AG10803 (cell line): ENCODE data around the gene OR10H3.

ENCODE experiments used
- DNase-seq: peaks from one replicate; pipeline ENCODE4 v3.0.0; 2010; ENCODE audit warnings: low read depth
- H3K4me3 ChIP-seq: 2 replicates; pipeline ENCODE4 v1.5.1; 2011; ENCODE audit warnings: mild to moderate bottlenecking, low read length, control low read depth
- TF ChIP-seq, protein P1 (sequence below): conservative IDR thresholded peaks from 2 replicates; pipeline ENCODE4 v1.5.1; 2011; ENCODE audit warnings: mild to moderate bottlenecking, low read length, control low read depth, inconsistent platforms

The OR10H3 gene, protein sequence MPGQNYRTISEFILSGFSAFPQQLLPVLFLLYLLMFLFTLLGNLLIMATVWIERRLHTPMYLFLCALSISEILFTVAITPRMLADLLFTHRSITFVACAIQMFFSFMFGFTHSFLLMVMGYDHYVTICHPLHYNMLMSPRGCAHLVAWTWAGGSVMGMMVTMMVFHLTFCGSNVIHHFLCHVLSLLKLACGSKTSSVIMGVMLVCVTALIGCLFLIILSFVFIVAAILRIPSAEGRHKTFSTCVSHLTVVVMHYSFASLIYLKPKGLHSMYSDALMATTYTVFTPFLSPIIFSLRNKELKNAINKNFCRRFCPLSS

DNA sequence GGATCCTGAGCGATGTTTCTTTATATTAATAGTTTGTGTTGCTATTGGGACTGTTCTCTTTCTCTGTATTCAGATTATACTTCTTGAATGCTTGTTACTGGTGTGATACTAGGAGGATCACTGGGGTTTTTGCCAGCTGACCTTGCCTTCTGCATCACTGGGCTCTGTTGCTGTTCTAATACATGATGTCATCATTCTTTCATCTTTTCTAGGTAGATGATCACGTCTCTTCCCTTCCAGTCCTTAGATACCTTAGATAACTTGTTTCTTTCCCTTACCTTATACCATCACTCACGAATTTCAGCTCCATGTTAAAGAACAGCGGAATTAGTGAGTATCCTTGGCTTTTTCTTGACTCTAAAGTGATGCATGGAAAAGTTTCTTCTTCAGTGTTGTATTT, at the start of gene OR10H3:
TSS of gene OR10H3 (plus strand) at position 264 of the 400 bp plus-strand sequence. CDS start 3,408 bp downstream, outside the sequence.
- TF ChIP-seq, protein P1, sequence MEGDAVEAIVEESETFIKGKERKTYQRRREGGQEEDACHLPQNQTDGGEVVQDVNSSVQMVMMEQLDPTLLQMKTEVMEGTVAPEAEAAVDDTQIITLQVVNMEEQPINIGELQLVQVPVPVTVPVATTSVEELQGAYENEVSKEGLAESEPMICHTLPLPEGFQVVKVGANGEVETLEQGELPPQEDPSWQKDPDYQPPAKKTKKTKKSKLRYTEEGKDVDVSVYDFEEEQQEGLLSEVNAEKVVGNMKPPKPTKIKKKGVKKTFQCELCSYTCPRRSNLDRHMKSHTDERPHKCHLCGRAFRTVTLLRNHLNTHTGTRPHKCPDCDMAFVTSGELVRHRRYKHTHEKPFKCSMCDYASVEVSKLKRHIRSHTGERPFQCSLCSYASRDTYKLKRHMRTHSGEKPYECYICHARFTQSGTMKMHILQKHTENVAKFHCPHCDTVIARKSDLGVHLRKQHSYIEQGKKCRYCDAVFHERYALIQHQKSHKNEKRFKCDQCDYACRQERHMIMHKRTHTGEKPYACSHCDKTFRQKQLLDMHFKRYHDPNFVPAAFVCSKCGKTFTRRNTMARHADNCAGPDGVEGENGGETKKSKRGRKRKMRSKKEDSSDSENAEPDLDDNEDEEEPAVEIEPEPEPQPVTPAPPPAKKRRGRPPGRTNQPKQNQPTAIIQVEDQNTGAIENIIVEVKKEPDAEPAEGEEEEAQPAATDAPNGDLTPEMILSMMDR = no peak
- no peak within 1 kb of the TSS for H3K4me3 ChIP-seq
- no peak for DNase-seq

GRCh38 chr19:15696654-15697194, 41.1 kb upstream of the OR10H3 start:
- no peak overlapping the region for H3K4me3 ChIP-seq
- no peak for DNase-seq
- TF ChIP-seq, protein P1 = no peak

DNA sequence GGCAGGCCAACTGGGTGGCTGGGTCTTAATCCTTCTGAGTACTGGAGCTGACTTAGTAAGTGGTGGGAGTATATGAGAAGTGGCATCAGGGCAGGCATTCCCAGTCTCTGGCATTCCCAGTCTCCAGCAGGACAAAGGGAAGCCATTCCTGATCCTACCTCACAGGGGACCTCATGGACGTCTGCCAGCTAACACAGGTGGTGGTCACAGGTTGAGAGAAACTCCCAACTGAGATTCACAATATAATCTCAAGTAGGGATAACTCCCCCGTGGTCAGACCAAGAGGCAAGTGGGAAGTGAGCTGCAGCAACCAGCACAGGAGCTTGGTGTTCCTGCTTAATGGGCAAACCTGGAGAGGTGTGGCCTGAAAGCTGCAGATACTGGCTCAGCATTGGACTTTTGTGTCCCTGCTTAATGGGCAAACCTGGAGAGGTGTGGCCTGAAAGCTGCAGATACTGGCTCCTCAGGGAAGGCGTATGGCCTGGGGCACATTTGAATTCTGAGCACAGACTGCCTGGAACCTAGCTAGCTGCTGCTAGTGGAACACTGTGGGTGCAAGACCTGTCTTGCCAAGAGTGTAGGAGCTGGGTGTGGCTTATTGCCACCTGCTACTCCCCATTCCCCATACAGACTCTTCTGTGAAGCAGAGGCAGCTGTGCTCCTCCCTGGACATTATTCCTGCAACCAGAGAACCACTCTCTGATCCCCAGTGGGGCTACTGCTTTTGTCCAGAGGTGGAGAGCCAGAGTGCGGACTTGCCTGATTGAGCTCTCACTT, 35.8 kb upstream of the OR10H3 start:
- no peak overlapping the region for H3K4me3 ChIP-seq
- DNase-seq = no peak
- TF ChIP-seq, protein P1 = no peak

DNA sequence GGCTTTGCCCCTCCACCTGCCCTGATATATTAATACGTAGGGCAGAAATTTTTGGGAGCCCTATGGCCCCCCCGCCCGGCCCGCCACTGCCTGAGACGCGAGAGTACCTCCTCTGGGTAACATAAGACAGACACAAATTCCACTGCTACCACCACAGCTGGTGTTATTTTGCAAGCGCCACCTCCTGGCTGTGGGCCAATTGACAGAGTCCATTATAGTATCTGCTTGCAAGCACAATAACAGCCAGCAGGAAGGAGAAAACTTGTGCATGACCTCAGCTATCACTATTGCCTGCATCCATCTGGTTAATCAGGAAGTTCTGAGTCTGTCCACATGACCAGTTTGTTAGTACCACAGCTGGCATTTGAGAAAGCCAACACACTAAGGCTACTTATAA, 35.3 kb upstream of the OR10H3 start:
- TF ChIP-seq, protein P1 = no peak
- no peak overlapping the region for H3K4me3 ChIP-seq
- DNase-seq = peak; percentile 57

DNA sequence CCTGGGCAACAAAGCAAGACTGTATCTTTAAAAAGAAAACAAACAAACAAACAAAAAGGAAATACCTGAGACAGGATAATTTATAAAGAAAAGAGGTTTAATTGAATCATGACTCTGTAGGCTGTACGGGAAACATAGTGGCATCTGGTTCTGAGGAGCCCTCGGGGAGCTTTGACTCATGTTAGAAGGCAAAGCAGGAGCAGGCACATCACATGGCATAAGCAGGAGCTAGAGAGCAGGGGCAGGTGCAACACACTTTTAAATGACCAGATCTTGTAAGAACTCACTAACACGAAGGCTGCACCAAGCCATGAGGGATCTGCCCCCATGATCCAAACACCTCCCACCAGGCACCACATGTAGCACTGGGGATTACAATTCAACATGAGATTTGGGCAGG, 23.1 kb upstream of the OR10H3 start:
- H3K4me3 ChIP-seq = no peak overlapping the region
- TF ChIP-seq, protein P1 = no peak
- no peak for DNase-seq

GRCh38 chr19:15715642-15716041, 22.1 kb upstream of the OR10H3 start:
- DNase-seq = no peak
- H3K4me3 ChIP-seq = no peak overlapping the region
- TF ChIP-seq, protein P1 = no peak

DNA sequence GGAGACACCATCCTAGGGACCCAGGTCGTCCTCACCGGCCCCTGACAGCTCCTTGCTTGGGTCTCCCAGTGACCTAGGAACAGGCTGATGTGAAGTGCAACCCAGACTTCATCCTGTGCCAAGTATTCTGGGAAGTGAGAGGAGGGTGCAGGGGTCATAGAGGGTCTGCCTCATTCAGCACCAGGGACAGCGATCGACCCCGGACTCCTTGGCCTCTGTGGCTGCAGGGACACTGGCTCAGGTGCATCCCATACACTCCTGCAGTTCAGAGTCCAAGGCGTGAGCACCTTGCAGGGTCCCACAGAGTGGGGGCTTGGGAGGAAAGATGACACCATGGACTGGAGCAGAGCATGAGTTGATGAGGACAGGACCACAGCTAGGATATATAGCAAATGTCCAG, 20.0 kb upstream of the OR10H3 start:
- no peak for DNase-seq

More for the DNA sequence above, 20.0 kb upstream of the OR10H3 start:
- H3K4me3 ChIP-seq = no peak overlapping the region
- TF ChIP-seq, protein P1 = no peak
